WTC11 (cell line): Measurements from ENCODE around the gene HBA2. TPM values are rescaled to one million over a fixed set of nuclear protein-coding genes. Genes with fewer than 3 reads are reported as not detected.

Source experiments
- ATAC-seq: fragments of 200-7000 bp; cut with Tn5 transposase; 2 replicates; pipeline ENCODE4 v1.10.0; 2021; ENCODE audit warnings: mild to moderate bottlenecking, moderate library complexity
- CTCF ChIA-PET: fragments of 300-600 bp; sonication (Branson Sonifier 250); formaldehyde crosslinking; loops from one replicate; lab custom pipeline; 2021; ENCODE audit warnings: antibody characterized with exemption; lab: Charles Lee
- POLR2A ChIA-PET: fragments of 350-600 bp; sonication (Branson Sonifier 250); formaldehyde crosslinking; loops from one replicate; lab custom pipeline; 2021; ENCODE audit warnings: antibody characterized with exemption; lab: Charles Lee
- DNase-seq: peaks from one replicate; pipeline ENCODE4 v3.0.0; 2021; ENCODE audit warnings: low spot score
- H3K27ac Mint-ChIP-seq: 2 replicates; pipeline ENCODE4 v1.8.0; 2021; ENCODE audit warnings: mixed read lengths
- H3K27me3 Mint-ChIP-seq: 2 replicates; pipeline ENCODE4 v1.8.0; 2021; ENCODE audit warnings: low read depth, mild to moderate bottlenecking, moderate library complexity, mixed read lengths
- H3K36me3 Mint-ChIP-seq: 2 replicates; pipeline ENCODE4 v1.8.0; 2021; ENCODE audit warnings: mixed read lengths
- H3K4me1 Mint-ChIP-seq: 2 replicates; pipeline ENCODE4 v1.8.0; 2022; ENCODE audit warnings: mixed read lengths
- H3K4me3 Mint-ChIP-seq: 2 replicates; pipeline ENCODE4 v1.8.0; 2021; ENCODE audit warnings: mild to moderate bottlenecking, moderate library complexity, mixed read lengths
- H3K9me3 Mint-ChIP-seq: 2 replicates; pipeline ENCODE4 v1.8.0; 2021; ENCODE audit warnings: mixed read lengths
- CREM ChIP-seq: sonication (generic); formaldehyde crosslinking; IDR thresholded peaks from 2 replicates; pipeline ENCODE4 v1.8.1; 2022; ENCODE audit warnings: mild to moderate bottlenecking, missing genetic modification reagents, moderate library complexity
- ETV6 ChIP-seq: sonication (generic); formaldehyde crosslinking; IDR thresholded peaks from 2 replicates; pipeline ENCODE4 v1.8.1; 2022; ENCODE audit warnings: mild to moderate bottlenecking, missing genetic modification reagents
- FOXK1 ChIP-seq: sonication (generic); formaldehyde crosslinking; IDR thresholded peaks from 2 replicates; pipeline ENCODE4 v1.8.0; 2022; ENCODE audit warnings: mild to moderate bottlenecking, moderate library complexity, missing genetic modification reagents
- MXD4 ChIP-seq: fragments of 250-450 bp; sonication (Bioruptor Pico); IDR thresholded peaks from 2 replicates; pipeline ENCODE4 v1.8.0; 2021; ENCODE audit warnings: mild to moderate bottlenecking, moderate library complexity, borderline replicate concordance
- NFYB ChIP-seq: sonication (generic); formaldehyde crosslinking; conservative IDR thresholded peaks from 2 replicates; pipeline ENCODE4 v1.8.0; 2022; ENCODE audit warnings: low read depth, missing genetic modification reagents
- SP1 ChIP-seq: sonication (generic); formaldehyde crosslinking; conservative IDR thresholded peaks from 2 replicates; pipeline ENCODE4 v1.8.1; 2022; ENCODE audit warnings: missing genetic modification reagents
- TEAD1 ChIP-seq: sonication (generic); formaldehyde crosslinking; IDR thresholded peaks from 2 replicates; pipeline ENCODE4 v1.8.0; 2022; ENCODE audit warnings: mild to moderate bottlenecking, missing genetic modification reagents
- total RNA-seq: library from RNA; stranded (reverse); gene quantifications from 3 replicates; pipeline ENCODE4 v1.2.3, GENCODE V29; 2021
- TF ChIP-seq, protein P1 (sequence below): fragments of 250-450 bp; sonication (Bioruptor Pico); IDR thresholded peaks from 2 replicates; pipeline ENCODE4 v1.8.0; 2021; ENCODE audit warnings: mild to moderate bottlenecking
- TF ChIP-seq, protein P2 (sequence below): sonication (generic); formaldehyde crosslinking; IDR thresholded peaks from 2 replicates; pipeline ENCODE4 v1.8.0; 2023; ENCODE audit warnings: missing genetic modification reagents, mild to moderate bottlenecking, borderline replicate concordance
- TF ChIP-seq, protein P3 (sequence below): sonication (generic); formaldehyde crosslinking; IDR thresholded peaks from 2 replicates; pipeline ENCODE4 v1.8.1; 2022; ENCODE audit warnings: mild to moderate bottlenecking, missing genetic modification reagents, moderate library complexity, borderline replicate concordance
- TF ChIP-seq, protein P4 (sequence below): sonication (generic); formaldehyde crosslinking; IDR thresholded peaks from 2 replicates; pipeline ENCODE4 v1.8.0; 2023; ENCODE audit warnings: mild to moderate bottlenecking, missing genetic modification reagents
- TF ChIP-seq, protein P5 (sequence below): fragments of 250-450 bp; sonication (Bioruptor Pico); IDR thresholded peaks from 2 replicates; pipeline ENCODE4 v1.9.0; 2021; ENCODE audit warnings: mild to moderate bottlenecking
- TF ChIP-seq, protein P6 (sequence below): sonication (generic); formaldehyde crosslinking; IDR thresholded peaks from 2 replicates; pipeline ENCODE4 v1.8.1; 2023; ENCODE audit warnings: mild to moderate bottlenecking, missing genetic modification reagents, moderate library complexity
- TF ChIP-seq, protein P7 (sequence below): sonication (generic); formaldehyde crosslinking; IDR thresholded peaks from 2 replicates; pipeline ENCODE4 v1.8.0; 2022; ENCODE audit warnings: mild to moderate bottlenecking, missing genetic modification reagents
- TF ChIP-seq, protein P8 (sequence below): sonication (generic); formaldehyde crosslinking; IDR thresholded peaks from 2 replicates; pipeline ENCODE4 v1.8.1; 2022; ENCODE audit warnings: mild to moderate bottlenecking, moderate library complexity, missing genetic modification reagents

The HBA2 gene
- total RNA-seq, 1 experiment from 2014 or later = 2.4 TPM

DNA sequence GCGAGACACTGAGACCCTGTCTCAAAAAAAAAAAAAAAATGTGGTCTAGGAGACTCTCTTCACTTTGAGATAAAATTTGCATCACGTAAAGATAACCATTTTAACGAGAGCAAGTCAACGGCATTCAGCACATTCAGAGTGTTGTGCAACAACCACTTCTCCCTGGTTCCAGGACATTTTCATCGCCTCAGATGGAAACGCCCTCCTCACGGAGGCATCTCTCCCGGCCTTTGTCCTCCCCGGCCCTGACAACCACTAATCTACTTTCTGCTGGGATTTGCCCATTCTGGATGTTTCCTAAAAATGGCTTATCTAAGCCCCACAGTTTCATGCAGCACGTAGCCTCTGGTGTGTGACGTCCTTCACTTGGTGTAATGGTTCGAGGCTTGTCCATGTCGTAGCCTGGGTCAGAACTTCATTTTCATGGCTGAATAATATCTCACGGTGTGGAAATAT is 27.9 kb upstream of the HBA2 start (continued):
- TF ChIP-seq, protein P1, sequence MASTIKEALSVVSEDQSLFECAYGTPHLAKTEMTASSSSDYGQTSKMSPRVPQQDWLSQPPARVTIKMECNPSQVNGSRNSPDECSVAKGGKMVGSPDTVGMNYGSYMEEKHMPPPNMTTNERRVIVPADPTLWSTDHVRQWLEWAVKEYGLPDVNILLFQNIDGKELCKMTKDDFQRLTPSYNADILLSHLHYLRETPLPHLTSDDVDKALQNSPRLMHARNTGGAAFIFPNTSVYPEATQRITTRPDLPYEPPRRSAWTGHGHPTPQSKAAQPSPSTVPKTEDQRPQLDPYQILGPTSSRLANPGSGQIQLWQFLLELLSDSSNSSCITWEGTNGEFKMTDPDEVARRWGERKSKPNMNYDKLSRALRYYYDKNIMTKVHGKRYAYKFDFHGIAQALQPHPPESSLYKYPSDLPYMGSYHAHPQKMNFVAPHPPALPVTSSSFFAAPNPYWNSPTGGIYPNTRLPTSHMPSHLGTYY (CRISPR knock-in tag) = no peak
- no peak for TF ChIP-seq ETV6

DNA sequence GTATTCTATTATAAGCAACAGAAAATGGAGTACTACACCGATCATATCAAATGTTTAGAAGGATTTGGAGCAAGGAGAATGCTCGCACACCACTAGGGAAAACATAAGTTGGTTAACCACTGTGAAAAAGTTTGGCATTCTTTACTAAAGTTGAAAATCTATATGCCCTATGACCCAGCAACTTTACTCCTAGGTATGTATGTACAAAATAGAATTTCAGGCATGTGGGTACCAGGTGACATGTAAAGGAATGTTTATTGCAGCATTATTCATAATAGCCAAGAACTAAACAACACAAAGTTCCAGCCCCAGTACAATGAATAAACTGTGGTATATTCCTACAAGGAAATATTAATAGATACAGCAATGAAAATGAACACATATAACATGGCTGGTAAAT is 26.0 kb upstream of the HBA2 start:
- H3K4me3 Mint-ChIP-seq = no peak overlapping the region
- no peaks in the 10 kb centered on the region for H3K9me3 Mint-ChIP-seq
- POLR2A ChIA-PET = no interaction called here
- CTCF ChIA-PET = no interaction called here
- ATAC-seq (no peak), DNase-seq (no peak)
- peaks cover 55% of the 10 kb centered on the region for H3K27me3 Mint-ChIP-seq
- H3K36me3 Mint-ChIP-seq = no peaks in the 10 kb centered on the region
- H3K27ac Mint-ChIP-seq = no peak overlapping the region
- no peaks in the 10 kb centered on the region for H3K4me1 Mint-ChIP-seq
- TF ChIP-seq, protein P2, sequence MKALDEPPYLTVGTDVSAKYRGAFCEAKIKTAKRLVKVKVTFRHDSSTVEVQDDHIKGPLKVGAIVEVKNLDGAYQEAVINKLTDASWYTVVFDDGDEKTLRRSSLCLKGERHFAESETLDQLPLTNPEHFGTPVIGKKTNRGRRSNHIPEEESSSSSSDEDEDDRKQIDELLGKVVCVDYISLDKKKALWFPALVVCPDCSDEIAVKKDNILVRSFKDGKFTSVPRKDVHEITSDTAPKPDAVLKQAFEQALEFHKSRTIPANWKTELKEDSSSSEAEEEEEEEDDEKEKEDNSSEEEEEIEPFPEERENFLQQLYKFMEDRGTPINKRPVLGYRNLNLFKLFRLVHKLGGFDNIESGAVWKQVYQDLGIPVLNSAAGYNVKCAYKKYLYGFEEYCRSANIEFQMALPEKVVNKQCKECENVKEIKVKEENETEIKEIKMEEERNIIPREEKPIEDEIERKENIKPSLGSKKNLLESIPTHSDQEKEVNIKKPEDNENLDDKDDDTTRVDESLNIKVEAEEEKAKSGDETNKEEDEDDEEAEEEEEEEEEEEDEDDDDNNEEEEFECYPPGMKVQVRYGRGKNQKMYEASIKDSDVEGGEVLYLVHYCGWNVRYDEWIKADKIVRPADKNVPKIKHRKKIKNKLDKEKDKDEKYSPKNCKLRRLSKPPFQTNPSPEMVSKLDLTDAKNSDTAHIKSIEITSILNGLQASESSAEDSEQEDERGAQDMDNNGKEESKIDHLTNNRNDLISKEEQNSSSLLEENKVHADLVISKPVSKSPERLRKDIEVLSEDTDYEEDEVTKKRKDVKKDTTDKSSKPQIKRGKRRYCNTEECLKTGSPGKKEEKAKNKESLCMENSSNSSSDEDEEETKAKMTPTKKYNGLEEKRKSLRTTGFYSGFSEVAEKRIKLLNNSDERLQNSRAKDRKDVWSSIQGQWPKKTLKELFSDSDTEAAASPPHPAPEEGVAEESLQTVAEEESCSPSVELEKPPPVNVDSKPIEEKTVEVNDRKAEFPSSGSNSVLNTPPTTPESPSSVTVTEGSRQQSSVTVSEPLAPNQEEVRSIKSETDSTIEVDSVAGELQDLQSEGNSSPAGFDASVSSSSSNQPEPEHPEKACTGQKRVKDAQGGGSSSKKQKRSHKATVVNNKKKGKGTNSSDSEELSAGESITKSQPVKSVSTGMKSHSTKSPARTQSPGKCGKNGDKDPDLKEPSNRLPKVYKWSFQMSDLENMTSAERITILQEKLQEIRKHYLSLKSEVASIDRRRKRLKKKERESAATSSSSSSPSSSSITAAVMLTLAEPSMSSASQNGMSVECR (CRISPR knock-in tag) = no peak
- TF ChIP-seq, protein P3, sequence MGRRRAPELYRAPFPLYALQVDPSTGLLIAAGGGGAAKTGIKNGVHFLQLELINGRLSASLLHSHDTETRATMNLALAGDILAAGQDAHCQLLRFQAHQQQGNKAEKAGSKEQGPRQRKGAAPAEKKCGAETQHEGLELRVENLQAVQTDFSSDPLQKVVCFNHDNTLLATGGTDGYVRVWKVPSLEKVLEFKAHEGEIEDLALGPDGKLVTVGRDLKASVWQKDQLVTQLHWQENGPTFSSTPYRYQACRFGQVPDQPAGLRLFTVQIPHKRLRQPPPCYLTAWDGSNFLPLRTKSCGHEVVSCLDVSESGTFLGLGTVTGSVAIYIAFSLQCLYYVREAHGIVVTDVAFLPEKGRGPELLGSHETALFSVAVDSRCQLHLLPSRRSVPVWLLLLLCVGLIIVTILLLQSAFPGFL = no peak

DNA sequence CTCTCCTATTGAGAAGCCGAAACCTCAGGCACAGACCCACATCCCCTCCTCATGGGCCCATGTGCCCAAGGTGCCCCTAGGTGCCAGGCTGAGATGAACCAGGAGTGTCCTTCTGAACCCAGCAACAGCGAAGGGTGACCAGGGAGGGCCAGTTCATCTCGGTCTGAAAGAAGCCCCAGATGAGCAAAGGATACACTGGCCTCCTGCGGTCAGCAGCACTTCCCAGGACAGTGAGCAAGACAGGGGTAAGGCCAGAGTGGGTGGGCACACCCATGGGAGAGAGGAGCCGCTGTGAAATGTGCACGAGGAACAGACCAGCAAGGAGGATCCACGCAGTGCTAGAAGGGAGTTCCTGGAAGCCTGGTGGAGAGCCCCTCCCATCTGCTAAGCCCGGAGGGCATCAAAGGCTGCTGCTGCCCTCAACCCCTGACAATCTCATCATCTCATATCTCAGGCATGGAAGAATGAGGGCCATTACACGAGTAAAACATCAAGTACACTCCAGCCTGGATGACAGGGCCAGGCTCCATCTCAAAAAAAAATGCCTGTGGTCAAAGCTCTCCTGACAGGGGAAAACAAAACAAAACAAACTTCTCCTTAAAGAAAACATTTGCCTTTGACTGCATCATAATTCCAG is 23.5 kb upstream of the HBA2 start:
- Mint-ChIP-seq H3K4me1 (no peaks in the 10 kb centered on the region), H3K27me3 (peaks cover 65% of the 10 kb centered on the region), H3K4me3 (no peak overlapping the region), H3K36me3 (no peaks in the 10 kb centered on the region), H3K27ac (no peak overlapping the region), H3K9me3 (no peaks in the 10 kb centered on the region)
- ATAC-seq (no peak), DNase-seq (no peak)
- ChIA-PET POLR2A (no interaction called here), CTCF (interaction anchor here (0.8 to 1.6 kb wide), 2 partner anchors 31 to 42 kb away, joined by 5 to 8 read pairs; no protein-coding TSS in a partner anchor)
- no peak for TF ChIP-seq MXD4
- TF ChIP-seq ETV6 = no peak
- TF ChIP-seq SP1 = no peak
- TF ChIP-seq, protein P4, sequence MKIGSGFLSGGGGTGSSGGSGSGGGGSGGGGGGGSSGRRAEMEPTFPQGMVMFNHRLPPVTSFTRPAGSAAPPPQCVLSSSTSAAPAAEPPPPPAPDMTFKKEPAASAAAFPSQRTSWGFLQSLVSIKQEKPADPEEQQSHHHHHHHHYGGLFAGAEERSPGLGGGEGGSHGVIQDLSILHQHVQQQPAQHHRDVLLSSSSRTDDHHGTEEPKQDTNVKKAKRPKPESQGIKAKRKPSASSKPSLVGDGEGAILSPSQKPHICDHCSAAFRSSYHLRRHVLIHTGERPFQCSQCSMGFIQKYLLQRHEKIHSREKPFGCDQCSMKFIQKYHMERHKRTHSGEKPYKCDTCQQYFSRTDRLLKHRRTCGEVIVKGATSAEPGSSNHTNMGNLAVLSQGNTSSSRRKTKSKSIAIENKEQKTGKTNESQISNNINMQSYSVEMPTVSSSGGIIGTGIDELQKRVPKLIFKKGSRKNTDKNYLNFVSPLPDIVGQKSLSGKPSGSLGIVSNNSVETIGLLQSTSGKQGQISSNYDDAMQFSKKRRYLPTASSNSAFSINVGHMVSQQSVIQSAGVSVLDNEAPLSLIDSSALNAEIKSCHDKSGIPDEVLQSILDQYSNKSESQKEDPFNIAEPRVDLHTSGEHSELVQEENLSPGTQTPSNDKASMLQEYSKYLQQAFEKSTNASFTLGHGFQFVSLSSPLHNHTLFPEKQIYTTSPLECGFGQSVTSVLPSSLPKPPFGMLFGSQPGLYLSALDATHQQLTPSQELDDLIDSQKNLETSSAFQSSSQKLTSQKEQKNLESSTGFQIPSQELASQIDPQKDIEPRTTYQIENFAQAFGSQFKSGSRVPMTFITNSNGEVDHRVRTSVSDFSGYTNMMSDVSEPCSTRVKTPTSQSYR = no peak
- TF ChIP-seq, protein P3 = no peak
- TF ChIP-seq, protein P5, sequence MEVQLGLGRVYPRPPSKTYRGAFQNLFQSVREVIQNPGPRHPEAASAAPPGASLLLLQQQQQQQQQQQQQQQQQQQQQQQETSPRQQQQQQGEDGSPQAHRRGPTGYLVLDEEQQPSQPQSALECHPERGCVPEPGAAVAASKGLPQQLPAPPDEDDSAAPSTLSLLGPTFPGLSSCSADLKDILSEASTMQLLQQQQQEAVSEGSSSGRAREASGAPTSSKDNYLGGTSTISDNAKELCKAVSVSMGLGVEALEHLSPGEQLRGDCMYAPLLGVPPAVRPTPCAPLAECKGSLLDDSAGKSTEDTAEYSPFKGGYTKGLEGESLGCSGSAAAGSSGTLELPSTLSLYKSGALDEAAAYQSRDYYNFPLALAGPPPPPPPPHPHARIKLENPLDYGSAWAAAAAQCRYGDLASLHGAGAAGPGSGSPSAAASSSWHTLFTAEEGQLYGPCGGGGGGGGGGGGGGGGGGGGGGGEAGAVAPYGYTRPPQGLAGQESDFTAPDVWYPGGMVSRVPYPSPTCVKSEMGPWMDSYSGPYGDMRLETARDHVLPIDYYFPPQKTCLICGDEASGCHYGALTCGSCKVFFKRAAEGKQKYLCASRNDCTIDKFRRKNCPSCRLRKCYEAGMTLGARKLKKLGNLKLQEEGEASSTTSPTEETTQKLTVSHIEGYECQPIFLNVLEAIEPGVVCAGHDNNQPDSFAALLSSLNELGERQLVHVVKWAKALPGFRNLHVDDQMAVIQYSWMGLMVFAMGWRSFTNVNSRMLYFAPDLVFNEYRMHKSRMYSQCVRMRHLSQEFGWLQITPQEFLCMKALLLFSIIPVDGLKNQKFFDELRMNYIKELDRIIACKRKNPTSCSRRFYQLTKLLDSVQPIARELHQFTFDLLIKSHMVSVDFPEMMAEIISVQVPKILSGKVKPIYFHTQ (CRISPR knock-in tag) = no peak
- no peak for TF ChIP-seq CREM (CRISPR knock-in tag)
- TF ChIP-seq FOXK1 (CRISPR knock-in tag) = no peak
- TF ChIP-seq, protein P6, sequence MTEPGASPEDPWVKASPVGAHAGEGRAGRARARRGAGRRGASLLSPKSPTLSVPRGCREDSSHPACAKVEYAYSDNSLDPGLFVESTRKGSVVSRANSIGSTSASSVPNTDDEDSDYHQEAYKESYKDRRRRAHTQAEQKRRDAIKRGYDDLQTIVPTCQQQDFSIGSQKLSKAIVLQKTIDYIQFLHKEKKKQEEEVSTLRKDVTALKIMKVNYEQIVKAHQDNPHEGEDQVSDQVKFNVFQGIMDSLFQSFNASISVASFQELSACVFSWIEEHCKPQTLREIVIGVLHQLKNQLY (CRISPR knock-in tag) = no peak
- no peak for TF ChIP-seq TEAD1
- no peak for TF ChIP-seq NFYB (CRISPR knock-in tag)
- TF ChIP-seq, protein P7, sequence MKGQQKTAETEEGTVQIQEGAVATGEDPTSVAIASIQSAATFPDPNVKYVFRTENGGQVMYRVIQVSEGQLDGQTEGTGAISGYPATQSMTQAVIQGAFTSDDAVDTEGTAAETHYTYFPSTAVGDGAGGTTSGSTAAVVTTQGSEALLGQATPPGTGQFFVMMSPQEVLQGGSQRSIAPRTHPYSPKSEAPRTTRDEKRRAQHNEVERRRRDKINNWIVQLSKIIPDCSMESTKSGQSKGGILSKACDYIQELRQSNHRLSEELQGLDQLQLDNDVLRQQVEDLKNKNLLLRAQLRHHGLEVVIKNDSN (CRISPR knock-in tag) = no peak
- TF ChIP-seq, protein P8, sequence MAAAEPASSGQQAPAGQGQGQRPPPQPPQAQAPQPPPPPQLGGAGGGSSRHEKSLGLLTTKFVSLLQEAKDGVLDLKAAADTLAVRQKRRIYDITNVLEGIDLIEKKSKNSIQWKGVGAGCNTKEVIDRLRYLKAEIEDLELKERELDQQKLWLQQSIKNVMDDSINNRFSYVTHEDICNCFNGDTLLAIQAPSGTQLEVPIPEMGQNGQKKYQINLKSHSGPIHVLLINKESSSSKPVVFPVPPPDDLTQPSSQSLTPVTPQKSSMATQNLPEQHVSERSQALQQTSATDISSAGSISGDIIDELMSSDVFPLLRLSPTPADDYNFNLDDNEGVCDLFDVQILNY (CRISPR knock-in tag) = no peak
